Erythroblast (primary cell): ENCODE measurements around the gene ATG4C.

Experiments
- GATA1 ChIP-seq: IDR thresholded peaks from 2 replicates; pipeline ENCODE4 v1.6.1; 2011; ENCODE audit warnings: low read depth, mild to moderate bottlenecking, control low read depth, low read length, moderate library complexity
- POLR2A ChIP-seq: IDR thresholded peaks from 2 replicates; pipeline ENCODE4 v1.6.1; 2011; ENCODE audit warnings: mild to moderate bottlenecking, low read length

- TF ChIP-seq GATA1 (no peak), POLR2A (no peak)
These were observed 86.2 kb downstream of the ATG4C start for GRCh38 chr1:62870148-62870547.
